ENCODE results near the gene REX1BD.
"Not testable (repeated sequence)": the region's sequence is repeated elsewhere in the genome, so short reads cannot be mapped to it uniquely, and the experiment has no call there.

The REX1BD gene

DNA sequence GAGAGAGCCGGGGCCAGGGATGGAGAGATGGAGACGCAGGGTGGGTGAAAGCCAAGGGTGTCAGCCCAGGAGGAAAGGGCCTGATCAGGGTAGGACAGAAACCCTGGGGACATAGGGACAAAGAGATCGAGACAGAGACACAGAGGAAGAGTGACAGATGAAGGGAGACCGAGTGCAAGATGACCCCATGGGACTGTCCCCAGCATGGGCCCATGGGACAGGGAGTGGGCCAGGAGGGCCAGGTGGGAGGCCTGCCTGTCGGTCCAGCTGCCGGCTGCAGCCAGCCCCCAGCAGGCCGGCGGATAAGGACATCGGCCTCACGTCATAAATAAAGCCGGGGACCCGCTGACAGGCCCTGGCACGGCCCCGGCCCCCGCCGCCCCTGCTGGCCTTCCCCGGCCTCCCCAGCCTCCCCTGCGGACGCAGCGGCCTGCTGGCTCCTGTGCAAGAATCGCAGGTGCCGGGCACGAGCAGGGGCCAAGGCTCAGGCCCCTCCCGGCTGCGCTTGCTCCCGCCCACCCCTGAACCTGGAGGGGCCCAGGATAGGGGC lies 6.3 kb downstream of the REX1BD start:
- Histone ChIP-seq H3K4me3 (peak overlapping the region; percentile 70), H3K36me3 (ENCODE audit: insufficient read depth, low read length) (peaks cover 5% of the 10 kb centered on the region; the same call in 1 of the 2 replicates), H3K27ac (no peak overlapping the region), H3K9ac (ENCODE audit: insufficient read length) (no peak overlapping the region), H3K9me3 (ENCODE audit: low read depth, low read length) (no peaks in the 10 kb centered on the region)
- no peak for DNase-seq (ENCODE audit: low read depth, low spot score)
- no peak for TF ChIP-seq EZH2 (IDR thresholded peaks at IDR 0.05)
- no peak for TF ChIP-seq POLR2AphosphoS5 (IDR thresholded peaks at IDR 0.05; ENCODE audit: borderline replicate concordance, low read depth, low read length)
- TF ChIP-seq FOXP2 (optimal IDR thresholded peaks at IDR 0.05; ENCODE audit: control extremely low read depth, extremely low read length, insufficient read depth): no peak

DNA sequence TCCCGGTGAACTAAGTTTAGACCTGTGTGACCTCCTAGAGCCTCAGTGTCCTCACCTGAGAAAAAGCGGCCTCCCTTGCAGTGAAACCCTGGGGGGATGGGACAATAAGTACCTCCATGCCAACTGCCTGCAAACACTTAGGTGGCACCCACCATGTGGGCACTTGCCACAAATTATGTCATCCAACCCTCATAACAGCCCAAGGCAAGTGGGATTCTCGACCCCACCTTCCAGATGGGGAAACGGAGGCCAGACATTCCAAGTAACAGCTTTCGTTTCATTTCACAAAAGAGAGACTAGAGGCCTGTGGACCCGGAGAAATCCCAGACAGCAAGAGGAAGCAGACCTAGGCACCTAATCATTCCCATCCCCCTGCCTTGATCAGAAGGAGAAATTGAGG lies 6.9 kb downstream of the REX1BD start:
- Histone ChIP-seq H3K4me3 (no peak overlapping the region), H3K27ac (0 out of 2 replicates have a peak overlapping the region, but pooled peaks have one; percentile 31), H3K9ac (ENCODE audit: insufficient read length) (no peak overlapping the region), H3K36me3 (ENCODE audit: insufficient read depth, low read length) (peaks cover 5% of the 10 kb centered on the region; the same call in 1 of the 2 replicates), H3K9me3 (ENCODE audit: low read depth, low read length) (no peaks in the 10 kb centered on the region)
- TF ChIP-seq FOXP2 (optimal IDR thresholded peaks at IDR 0.05; ENCODE audit: control extremely low read depth, extremely low read length, insufficient read depth) (no peak), POLR2AphosphoS5 (IDR thresholded peaks at IDR 0.05; ENCODE audit: borderline replicate concordance, low read depth, low read length) (no peak), EZH2 (IDR thresholded peaks at IDR 0.05) (no peak)
- DNase-seq (ENCODE audit: low read depth, low spot score): no peak

DNA sequence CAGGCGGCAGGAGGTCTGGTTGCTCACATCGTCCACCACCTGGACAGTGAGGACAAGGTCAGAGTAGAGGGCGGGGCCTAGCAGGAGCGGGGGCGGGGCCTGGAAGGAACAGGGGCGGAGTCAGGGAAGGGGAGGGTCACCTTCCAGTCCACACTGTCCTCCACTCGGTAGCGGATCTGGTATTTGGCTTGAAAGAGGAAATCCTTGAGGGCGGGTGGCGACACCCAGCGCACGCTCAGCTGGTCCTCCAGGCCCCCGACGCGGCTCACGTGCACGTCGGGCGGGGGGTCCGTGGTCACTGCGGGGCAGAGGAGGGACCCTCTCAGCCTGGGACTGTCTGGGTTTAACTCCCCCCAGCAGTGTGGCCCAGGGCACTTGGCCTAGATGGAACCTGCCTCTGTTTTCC lies 8.2 kb downstream of the REX1BD start:
- no peak overlapping the region for H3K4me3 ChIP-seq
- no peak overlapping the region for H3K9ac ChIP-seq (ENCODE audit: insufficient read length)
- TF ChIP-seq EZH2 (IDR thresholded peaks at IDR 0.05): no peak
- TF ChIP-seq POLR2AphosphoS5 (IDR thresholded peaks at IDR 0.05; ENCODE audit: borderline replicate concordance, low read depth, low read length): no peak
- no peak for TF ChIP-seq FOXP2 (optimal IDR thresholded peaks at IDR 0.05; ENCODE audit: control extremely low read depth, extremely low read length, insufficient read depth)
- no peak for DNase-seq (ENCODE audit: low read depth, low spot score)
- no peak overlapping the region for H3K27ac ChIP-seq
- no peaks in the 10 kb centered on the region; the same call in 1 of the 2 replicates for H3K36me3 ChIP-seq (ENCODE audit: insufficient read depth, low read length)
- H3K9me3 ChIP-seq (ENCODE audit: low read depth, low read length): no peaks in the 10 kb centered on the region

DNA sequence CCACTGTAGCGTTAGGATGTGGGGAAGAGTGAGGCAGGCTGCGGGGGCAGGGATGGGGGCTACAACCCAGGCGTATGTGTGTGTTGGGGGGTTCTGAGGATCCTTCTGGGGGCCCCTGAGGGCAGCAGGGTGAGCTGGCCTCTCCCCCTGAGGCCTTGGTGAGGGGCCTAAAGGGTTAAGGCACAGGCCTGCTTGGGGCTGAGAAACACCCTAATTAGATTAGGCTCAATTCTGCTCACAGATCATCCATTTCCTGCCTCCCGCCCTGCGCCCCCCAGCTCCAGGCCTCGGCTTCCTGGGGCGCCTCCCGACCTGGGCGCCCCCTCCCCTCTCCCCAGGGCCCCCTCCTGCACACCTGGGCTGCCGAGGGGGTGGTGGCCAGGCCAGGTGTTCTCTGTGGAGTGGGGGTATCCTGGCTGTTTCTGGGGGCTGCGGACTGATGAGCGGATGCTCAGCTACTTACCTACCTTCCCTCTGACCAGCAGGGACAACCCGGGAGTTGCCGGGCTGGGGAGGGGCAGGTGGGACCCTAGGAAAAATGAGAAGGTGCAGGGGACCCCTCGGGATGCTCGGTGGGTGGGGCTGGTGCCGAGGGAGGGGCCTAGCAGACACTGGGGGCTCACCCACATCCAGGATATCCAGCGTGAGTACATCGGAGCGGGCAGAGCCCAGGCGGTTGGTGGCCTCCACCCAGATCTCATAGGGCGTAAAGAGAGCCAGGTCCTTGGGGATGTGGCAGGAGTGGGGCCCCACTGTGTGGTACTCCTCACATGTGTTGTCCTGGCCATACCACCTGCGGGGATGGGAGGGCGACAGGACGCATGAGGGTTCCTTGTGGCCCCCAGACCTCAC lies 9.4 kb downstream of the REX1BD start:
- no peaks in the 10 kb centered on the region; the same call in 1 of the 2 replicates for H3K36me3 ChIP-seq (ENCODE audit: insufficient read depth, low read length)
- no peaks in the 10 kb centered on the region for H3K9me3 ChIP-seq (ENCODE audit: low read depth, low read length)
- TF ChIP-seq FOXP2 (optimal IDR thresholded peaks at IDR 0.05; ENCODE audit: control extremely low read depth, extremely low read length, insufficient read depth) (no peak), EZH2 (IDR thresholded peaks at IDR 0.05) (no peak), POLR2AphosphoS5 (IDR thresholded peaks at IDR 0.05; ENCODE audit: borderline replicate concordance, low read depth, low read length) (no peak)
- H3K27ac ChIP-seq: 0 out of 2 replicates have a peak overlapping the region, but pooled peaks have one; percentile 19
- no peak for DNase-seq (ENCODE audit: low read depth, low spot score)
- H3K4me3 ChIP-seq: no peak overlapping the region
- no peak overlapping the region for H3K9ac ChIP-seq (ENCODE audit: insufficient read length)

DNA sequence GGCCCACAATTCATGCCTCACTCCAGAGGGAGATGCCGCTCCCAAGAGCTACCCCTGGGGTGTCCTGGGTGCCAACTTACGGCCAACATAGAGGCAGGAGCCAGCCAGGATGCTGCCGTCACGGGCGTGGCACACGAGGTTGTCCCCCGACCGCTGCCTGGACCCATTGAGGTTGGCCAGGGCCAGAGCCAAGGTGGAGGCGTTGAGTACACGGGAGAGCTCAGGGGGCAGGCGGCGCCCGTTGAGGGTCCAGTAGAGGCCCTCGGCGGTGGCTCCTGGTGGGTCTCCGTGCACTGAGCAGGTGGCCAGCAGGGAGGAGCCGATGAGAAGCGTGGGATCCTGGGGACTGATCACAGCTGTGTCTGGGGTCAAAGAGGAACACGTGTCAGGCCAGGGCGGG lies 10.9 kb downstream of the REX1BD start:
- H3K27ac ChIP-seq: no peak overlapping the region
- DNase-seq (ENCODE audit: low read depth, low spot score): no peak

DNA sequence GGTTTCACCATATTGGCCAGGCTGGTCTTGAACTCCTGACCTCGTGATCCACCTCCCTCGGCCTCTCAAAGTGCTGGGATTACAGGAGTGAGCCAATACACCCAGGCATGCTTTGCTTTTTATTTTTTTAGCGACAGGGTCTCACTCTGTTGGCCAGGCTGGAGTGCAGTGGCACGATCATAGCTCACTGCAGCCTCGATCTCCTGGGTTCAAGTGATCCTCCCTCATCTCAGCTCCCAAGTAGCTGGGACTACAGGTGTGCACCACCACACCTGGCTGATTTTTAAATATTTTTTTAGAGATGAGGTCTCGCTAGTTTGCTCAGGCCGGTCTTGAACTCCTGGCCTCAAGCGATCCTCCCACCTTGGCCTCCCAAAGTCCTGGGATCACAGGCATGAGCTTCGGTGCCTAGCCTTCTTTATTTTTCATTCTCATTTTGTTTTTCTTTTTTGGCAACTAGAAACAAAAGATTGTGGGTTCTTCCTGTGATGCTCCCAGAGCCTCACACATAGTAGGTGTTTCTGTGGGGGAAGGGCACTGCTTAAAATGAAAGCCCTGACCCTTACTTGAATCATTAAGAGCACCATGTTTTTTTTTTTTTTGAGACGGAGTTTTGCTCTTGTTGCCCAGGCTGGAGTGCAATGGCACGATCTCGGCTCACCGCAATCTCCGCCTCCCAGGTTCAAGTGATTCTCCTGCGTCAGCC lies 12.2 kb downstream of the REX1BD start:
- not testable (repeated sequence) for H3K27ac ChIP-seq; H3K36me3 ChIP-seq (ENCODE audit: insufficient read depth, low read length); H3K4me3 ChIP-seq; DNase-seq (ENCODE audit: low read depth, low spot score); H3K9ac ChIP-seq (ENCODE audit: insufficient read length); H3K9me3 ChIP-seq (ENCODE audit: low read depth, low read length)

More for the DNA sequence above, 10.9 kb downstream of the REX1BD start:
- Histone ChIP-seq H3K9me3 (ENCODE audit: low read depth, low read length) (no peaks in the 10 kb centered on the region), H3K36me3 (ENCODE audit: insufficient read depth, low read length) (no peaks in the 10 kb centered on the region; the same call in 1 of the 2 replicates), H3K9ac (ENCODE audit: insufficient read length) (no peak overlapping the region), H3K4me3 (no peak overlapping the region)
- TF ChIP-seq POLR2AphosphoS5 (IDR thresholded peaks at IDR 0.05; ENCODE audit: borderline replicate concordance, low read depth, low read length) (no peak), FOXP2 (optimal IDR thresholded peaks at IDR 0.05; ENCODE audit: control extremely low read depth, extremely low read length, insufficient read depth) (no peak), EZH2 (IDR thresholded peaks at IDR 0.05) (no peak)

DNA sequence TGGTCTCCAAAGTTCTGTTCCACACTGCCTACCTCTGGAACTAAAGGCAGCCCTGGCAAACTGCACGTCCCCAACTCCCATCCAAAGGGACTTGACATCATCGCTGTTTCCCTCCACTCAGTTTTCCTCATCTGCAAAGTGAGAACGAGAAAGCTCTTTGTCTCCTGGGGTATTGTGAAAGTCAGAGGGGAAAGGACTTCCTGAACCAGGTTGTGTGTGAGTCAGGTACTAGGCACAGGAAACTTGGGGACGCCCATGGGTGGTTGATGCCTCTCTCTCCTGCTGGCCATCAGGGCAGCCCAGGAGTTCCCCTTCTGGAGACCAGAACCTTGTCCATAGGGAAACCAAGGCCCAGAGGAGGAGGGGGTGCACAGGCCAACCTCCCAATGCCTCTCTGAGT lies 13.3 kb downstream of the REX1BD start:
- TF ChIP-seq EZH2 (IDR thresholded peaks at IDR 0.05) (no peak), POLR2AphosphoS5 (IDR thresholded peaks at IDR 0.05; ENCODE audit: borderline replicate concordance, low read depth, low read length) (no peak), FOXP2 (optimal IDR thresholded peaks at IDR 0.05; ENCODE audit: control extremely low read depth, extremely low read length, insufficient read depth) (no peak)
- no peak overlapping the region for H3K9ac ChIP-seq (ENCODE audit: insufficient read length)
- H3K4me3 ChIP-seq: no peak overlapping the region
- H3K36me3 ChIP-seq (ENCODE audit: insufficient read depth, low read length): no peaks in the 10 kb centered on the region; the same call in 1 of the 2 replicates
- no peak for DNase-seq (ENCODE audit: low read depth, low spot score)
- H3K9me3 ChIP-seq (ENCODE audit: low read depth, low read length): no peaks in the 10 kb centered on the region
- H3K27ac ChIP-seq: no peak overlapping the region

DNA sequence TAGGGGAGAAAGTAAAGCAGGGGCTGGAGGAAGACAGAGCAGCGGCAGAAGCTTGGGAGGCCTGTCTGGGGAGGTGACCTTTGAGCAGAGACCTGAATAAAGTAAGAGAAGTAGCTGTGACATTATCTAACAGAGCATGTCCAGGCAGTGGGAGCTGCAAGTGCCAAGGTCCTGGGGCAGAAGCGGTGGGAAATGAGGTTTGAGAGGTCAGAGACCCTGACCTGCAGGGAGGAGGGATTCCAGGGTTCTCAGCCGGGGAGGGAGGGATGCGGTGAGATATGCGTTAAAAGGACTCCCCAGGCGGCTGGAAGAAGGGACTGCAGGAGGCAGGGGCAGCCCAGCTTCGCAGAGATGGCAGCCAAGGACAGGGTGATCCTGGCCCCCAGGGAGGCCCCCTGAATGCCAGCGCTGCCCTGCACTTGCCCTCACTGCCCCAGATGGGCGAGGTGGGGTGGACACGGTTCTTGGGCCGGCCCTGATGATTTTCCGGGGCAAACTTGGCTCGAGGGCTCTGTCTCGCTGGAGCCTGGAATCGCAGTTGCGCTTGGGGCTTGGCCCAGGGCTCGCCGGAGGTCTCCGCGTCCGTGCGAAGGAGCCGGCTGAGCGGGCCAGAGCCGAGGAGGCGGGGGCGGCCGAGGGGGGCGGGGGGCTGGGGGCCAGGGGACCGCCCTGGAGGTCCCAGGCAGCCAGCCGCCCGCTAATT lies 14.8 kb downstream of the REX1BD start:
- H3K36me3 ChIP-seq (ENCODE audit: insufficient read depth, low read length): no peaks in the 10 kb centered on the region; the same call in 1 of the 2 replicates
- TF ChIP-seq POLR2AphosphoS5 (IDR thresholded peaks at IDR 0.05; ENCODE audit: borderline replicate concordance, low read depth, low read length) (no peak), FOXP2 (optimal IDR thresholded peaks at IDR 0.05; ENCODE audit: control extremely low read depth, extremely low read length, insufficient read depth) (no peak), EZH2 (IDR thresholded peaks at IDR 0.05) (no peak)
- DNase-seq (ENCODE audit: low read depth, low spot score): no peak
- H3K9me3 ChIP-seq (ENCODE audit: low read depth, low read length): no peaks in the 10 kb centered on the region
- no peak overlapping the region for H3K9ac ChIP-seq (ENCODE audit: insufficient read length)
- 0 out of 2 replicates have a peak overlapping the region, but pooled peaks have one; percentile 19 for H3K27ac ChIP-seq
- no peak overlapping the region for H3K4me3 ChIP-seq

Measured in SK-N-MC (cell line).